IMR-90 (cell line): ENCODE results near the gene MFN1.

Experiments
- FOS ChIP-seq: fragments of 150-350 bp; IDR thresholded peaks from 2 replicates; pipeline ENCODE4 v1.6.1; 2016; ENCODE audit warnings: low read depth, low read length
- MAFK ChIP-seq: IDR thresholded peaks from 2 replicates; pipeline ENCODE4 v1.6.1; 2012; ENCODE audit warnings: low read depth, low read length, improper control_type of control experiment
- MXI1 ChIP-seq: IDR thresholded peaks from 2 replicates; pipeline ENCODE4 v1.6.1; 2012; ENCODE audit warnings: low read depth, mild to moderate bottlenecking, low read length, moderate library complexity, borderline replicate concordance
- NFE2L2 ChIP-seq: fragments of 150-350 bp; IDR thresholded peaks from 2 replicates; pipeline ENCODE4 v1.6.1; 2016; ENCODE audit warnings: low read depth, mild to moderate bottlenecking, low read length
- POLR2A ChIP-seq: IDR thresholded peaks from 2 replicates; pipeline ENCODE4 v1.6.1; 2012; ENCODE audit warnings: mild to moderate bottlenecking, low read depth, low read length
- RAD21 ChIP-seq: IDR thresholded peaks from 2 replicates; pipeline ENCODE4 v1.6.1; 2012; ENCODE audit warnings: low read length, improper control_type of control experiment
- RCOR1 ChIP-seq: IDR thresholded peaks from 2 replicates; pipeline ENCODE4 v1.6.1; 2012; ENCODE audit warnings: mild to moderate bottlenecking, low read length, improper control_type of control experiment; ENCODE audit not compliant: insufficient replicate concordance
- RFX5 ChIP-seq: IDR thresholded peaks from 2 replicates; pipeline ENCODE4 v1.8.0; 2012; ENCODE audit warnings: low read depth, mild to moderate bottlenecking, low read length, moderate library complexity
- TF ChIP-seq, protein P1 (sequence below): fragments of 150-350 bp; IDR thresholded peaks from 2 replicates; pipeline ENCODE4 v1.6.1; 2016; ENCODE audit warnings: low read depth, mild to moderate bottlenecking, low read length, moderate library complexity, borderline replicate concordance
- TF ChIP-seq, protein P2 (sequence below): conservative IDR thresholded peaks from 2 replicates; pipeline ENCODE4 v1.5.1; 2012; ENCODE audit warnings: mild to moderate bottlenecking, low read depth, low read length, improper control_type of control experiment
- TF ChIP-seq, protein P3 (sequence below): fragments of 150-350 bp; IDR thresholded peaks from 2 replicates; pipeline ENCODE4 v1.6.1; 2017; ENCODE audit warnings: mild to moderate bottlenecking, antibody characterized with exemption, low read length, low read depth

DNA sequence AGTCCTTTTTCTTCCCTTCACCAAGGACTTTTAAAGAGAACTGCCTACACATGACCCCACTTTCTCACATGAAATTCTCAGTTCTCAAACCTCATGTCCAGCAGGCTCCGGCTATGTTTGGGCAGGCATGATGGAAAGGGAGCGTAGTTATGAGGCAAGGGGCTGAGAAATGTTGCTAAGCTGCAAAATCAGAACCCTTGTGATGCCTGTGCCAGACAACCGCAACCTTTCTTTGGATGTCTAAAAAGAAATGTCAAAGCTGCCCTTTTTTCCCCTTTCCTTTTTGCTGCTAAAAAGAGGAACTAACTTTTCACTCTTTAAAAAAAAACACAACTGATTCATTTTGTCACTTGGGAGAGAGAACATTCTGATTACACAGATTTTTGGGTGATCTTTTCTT is 84.5 kb downstream of the MFN1 start:
- TF ChIP-seq, protein P1, sequence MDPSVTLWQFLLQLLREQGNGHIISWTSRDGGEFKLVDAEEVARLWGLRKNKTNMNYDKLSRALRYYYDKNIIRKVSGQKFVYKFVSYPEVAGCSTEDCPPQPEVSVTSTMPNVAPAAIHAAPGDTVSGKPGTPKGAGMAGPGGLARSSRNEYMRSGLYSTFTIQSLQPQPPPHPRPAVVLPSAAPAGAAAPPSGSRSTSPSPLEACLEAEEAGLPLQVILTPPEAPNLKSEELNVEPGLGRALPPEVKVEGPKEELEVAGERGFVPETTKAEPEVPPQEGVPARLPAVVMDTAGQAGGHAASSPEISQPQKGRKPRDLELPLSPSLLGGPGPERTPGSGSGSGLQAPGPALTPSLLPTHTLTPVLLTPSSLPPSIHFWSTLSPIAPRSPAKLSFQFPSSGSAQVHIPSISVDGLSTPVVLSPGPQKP, result no peak
- TF ChIP-seq MXI1 (no peak), RAD21 (no peak), FOS (no peak), POLR2A (no peak), RFX5 (no peak), NFE2L2 (no peak), RCOR1 (no peak), MAFK (no peak)
- TF ChIP-seq, protein P2, sequence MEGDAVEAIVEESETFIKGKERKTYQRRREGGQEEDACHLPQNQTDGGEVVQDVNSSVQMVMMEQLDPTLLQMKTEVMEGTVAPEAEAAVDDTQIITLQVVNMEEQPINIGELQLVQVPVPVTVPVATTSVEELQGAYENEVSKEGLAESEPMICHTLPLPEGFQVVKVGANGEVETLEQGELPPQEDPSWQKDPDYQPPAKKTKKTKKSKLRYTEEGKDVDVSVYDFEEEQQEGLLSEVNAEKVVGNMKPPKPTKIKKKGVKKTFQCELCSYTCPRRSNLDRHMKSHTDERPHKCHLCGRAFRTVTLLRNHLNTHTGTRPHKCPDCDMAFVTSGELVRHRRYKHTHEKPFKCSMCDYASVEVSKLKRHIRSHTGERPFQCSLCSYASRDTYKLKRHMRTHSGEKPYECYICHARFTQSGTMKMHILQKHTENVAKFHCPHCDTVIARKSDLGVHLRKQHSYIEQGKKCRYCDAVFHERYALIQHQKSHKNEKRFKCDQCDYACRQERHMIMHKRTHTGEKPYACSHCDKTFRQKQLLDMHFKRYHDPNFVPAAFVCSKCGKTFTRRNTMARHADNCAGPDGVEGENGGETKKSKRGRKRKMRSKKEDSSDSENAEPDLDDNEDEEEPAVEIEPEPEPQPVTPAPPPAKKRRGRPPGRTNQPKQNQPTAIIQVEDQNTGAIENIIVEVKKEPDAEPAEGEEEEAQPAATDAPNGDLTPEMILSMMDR, result no peak
- TF ChIP-seq, protein P3, sequence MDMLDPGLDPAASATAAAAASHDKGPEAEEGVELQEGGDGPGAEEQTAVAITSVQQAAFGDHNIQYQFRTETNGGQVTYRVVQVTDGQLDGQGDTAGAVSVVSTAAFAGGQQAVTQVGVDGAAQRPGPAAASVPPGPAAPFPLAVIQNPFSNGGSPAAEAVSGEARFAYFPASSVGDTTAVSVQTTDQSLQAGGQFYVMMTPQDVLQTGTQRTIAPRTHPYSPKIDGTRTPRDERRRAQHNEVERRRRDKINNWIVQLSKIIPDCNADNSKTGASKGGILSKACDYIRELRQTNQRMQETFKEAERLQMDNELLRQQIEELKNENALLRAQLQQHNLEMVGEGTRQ, result no peak
